Measurements from ENCODE around the gene LHFPL2.

The LHFPL2 gene

GRCh38 chr5:78540335-78541085 lies 108.1 kb downstream of the LHFPL2 start:
- TF ChIP-seq CTCF (conservative IDR thresholded peaks at IDR 0.05), result no peak
- H3K27ac ChIP-seq, result no peak overlapping the region

DNA sequence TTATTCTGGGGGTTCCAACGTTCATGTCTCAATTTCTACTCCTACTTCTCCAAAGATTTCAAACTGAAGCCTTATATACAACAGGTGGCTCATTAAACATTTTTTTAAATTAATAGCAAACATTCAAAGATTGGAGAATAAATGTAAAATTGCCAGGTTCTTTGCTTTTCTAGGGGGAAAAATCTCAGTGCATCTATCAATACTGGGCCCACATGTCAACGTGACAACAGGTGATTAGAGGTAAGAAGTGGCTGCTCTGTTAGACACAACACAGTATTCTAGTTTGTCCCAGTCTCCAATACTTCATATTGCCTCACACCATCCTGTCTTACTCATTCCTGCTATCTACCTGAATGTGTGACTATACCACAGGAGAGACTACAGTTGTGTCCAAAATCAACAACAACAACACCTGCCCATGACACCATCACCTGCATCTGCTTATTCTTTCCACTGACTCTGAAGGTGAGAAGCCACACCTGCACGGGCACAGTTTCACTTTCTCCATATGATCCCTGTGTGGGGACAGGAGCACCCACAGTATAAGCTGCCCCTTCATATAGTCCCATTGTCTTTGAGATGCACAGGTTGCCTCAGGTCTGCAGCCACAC lies 110.2 kb downstream of the LHFPL2 start:
- TF ChIP-seq CTCF (conservative IDR thresholded peaks at IDR 0.05), result no peak
- H3K27ac ChIP-seq, result no peak overlapping the region

- peak; percentile 66 for TF ChIP-seq CTCF (conservative IDR thresholded peaks at IDR 0.05)
- H3K27ac ChIP-seq, result no peak overlapping the region
Observed at GRCh38 chr5:78537821-78538220, 110.8 kb downstream of the LHFPL2 start.

DNA sequence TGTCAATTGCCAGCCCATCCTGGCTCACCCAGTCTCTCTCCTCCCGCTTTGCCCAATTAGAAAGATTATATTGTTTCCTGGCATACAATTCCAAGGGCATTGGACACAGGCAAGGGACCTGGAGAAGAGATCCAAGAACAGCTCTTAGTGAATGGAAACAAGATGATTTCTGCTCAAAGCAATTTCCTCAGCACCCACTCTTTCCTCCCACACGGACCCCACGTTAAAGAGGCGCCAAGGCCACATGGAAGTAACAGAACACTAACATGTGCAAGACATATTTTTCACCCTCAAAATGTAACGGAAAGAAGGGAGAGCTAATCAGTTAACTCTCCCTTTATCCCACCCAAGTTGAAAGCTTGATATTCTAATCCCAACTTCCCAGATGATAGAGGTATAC lies 111.2 kb downstream of the LHFPL2 start:
- H3K27ac ChIP-seq, result no peak overlapping the region
- no peak for TF ChIP-seq CTCF (conservative IDR thresholded peaks at IDR 0.05)

DNA sequence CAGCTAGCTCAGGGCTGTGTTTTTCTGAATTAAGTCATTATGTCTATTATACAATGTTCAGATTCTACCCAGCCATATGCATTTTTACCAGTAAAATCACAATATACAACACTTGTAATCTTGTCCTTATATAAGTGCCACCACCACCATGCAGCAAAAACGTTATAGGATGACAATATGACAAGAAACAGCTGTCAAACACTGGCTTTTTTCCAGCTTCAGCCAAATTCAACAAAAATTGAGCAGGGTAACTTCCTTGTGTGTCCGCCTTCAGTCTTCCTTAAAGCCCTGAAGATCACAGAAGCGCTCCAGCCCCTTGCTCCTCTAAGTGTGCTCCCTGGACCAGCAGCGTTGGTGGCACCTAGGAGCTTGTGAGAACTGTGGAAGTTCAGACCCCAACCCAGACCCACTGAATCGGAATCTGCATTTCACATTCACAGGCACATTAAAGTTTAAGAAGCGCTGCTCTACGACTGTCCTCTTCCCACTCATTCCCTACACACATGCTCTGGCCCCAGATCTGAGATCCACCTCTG lies 111.8 kb downstream of the LHFPL2 start:
- no peak for TF ChIP-seq CTCF (conservative IDR thresholded peaks at IDR 0.05)
- no peak overlapping the region for H3K27ac ChIP-seq

DNA sequence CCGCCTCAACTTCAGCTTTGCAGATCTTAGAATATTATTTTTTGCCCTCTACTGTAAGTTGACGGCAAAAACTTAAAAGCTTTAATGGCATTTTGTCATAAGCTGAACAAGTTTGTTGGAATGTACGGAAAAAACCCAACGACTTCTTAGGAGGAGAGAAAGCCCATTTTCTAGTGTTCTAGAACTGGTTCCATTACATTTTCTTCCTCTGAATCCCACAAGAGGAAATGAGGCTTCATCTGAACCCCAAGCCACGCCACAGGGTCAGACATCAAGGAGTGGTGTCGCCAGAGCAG lies 113.7 kb downstream of the LHFPL2 start:
- no peak for TF ChIP-seq CTCF (conservative IDR thresholded peaks at IDR 0.05)
- no peak overlapping the region for H3K27ac ChIP-seq

DNA sequence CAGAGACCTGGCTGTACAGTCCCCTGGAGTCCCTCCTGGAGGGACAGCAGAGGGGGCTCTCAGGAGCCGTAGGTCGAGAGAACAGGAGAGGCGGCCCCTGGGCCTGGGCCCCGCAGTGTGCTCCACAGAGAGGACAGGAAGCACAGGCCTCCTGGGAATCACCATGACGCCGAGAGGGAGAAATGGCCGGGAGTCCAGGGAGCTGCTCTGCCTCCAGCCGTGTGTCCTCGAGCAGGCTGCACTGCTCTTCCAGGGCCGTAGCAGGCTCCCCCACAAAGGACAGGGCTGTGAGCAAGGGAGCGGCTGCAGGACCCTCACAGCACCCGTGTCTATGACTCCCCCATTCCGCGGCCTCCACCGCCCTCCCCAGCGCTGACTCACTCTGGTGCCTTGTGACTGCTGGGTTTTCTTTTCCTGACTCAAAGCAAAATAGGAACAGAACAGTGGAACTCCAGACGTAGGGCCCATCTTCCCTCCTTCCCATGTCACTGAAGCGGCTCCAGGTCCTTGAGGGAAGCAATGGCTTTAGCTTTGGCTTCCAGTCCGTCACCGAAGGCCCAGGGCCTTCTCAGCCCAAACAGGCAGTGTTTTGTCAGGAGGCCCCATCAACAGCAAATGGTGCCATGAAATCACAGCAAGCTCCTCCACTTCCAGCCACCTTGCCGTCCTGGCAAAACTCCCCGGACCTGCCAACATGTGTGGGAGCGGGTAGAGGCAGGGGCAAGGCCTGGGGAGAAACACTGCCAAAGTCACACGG lies 114.2 kb downstream of the LHFPL2 start:
- no peak for TF ChIP-seq CTCF (conservative IDR thresholded peaks at IDR 0.05)
- H3K27ac ChIP-seq, result no peak overlapping the region

All from VCaP (cell line).